Duodenal mucosa (tissue), 2 donors: Measurements from ENCODE around the gene SEMA6A.

Experiments
- H3K27ac ChIP-seq: one replicate; pipeline ENCODE4 v1.7.0; 2013; ENCODE audit warnings: low read depth, low read length
- H3K27me3 ChIP-seq, 2 donors: one replicate each; pipeline ENCODE4 v1.7.0; 2013; ENCODE audit warnings: low read length in 2 of 2, control low read depth in 1 of 2; ENCODE audit not compliant: insufficient read depth in 2 of 2, control insufficient read depth in 1 of 2
- H3K36me3 ChIP-seq, 2 donors: one replicate each; pipeline ENCODE4 v1.7.0; 2013; ENCODE audit warnings: low read length in 2 of 2, control low read depth in 1 of 2; ENCODE audit not compliant: insufficient read depth in 2 of 2, control insufficient read depth in 1 of 2
- H3K4me1 ChIP-seq, 2 donors: one replicate each; pipeline ENCODE4 v1.7.0; 2013; ENCODE audit warnings: low read length in 2 of 2, control low read depth in 1 of 2; ENCODE audit not compliant: insufficient read depth in 2 of 2, control insufficient read depth in 1 of 2
- H3K4me3 ChIP-seq, 2 donors: one replicate each; pipeline ENCODE4 v1.7.0; 2013; ENCODE audit warnings: low read length in 2 of 2, low read depth in 1 of 2
- H3K9ac ChIP-seq, 2 donors: one replicate each; pipeline ENCODE4 v1.7.0; 2013; ENCODE audit warnings: low read length in 2 of 2, low read depth in 1 of 2
- H3K9me3 ChIP-seq, 2 donors: one replicate each; pipeline ENCODE4 v1.7.0; 2013; ENCODE audit warnings: low read length in 2 of 2, control low read depth in 1 of 2; ENCODE audit not compliant: control insufficient read depth in 1 of 2

SEMA6A gene

GRCh38 chr5:116469631-116470030 is 105.0 kb downstream of the SEMA6A start:
- Histone ChIP-seq H3K4me3 (no peak overlapping the region), H3K9me3 (no peaks in the 10 kb centered on the region), H3K36me3 (peaks cover 33 to 49% of the 10 kb centered on the region in 2 donors), H3K27me3 (no peaks in the 10 kb centered on the region), H3K27ac (no peak overlapping the region), H3K4me1 (no peaks in the 10 kb centered on the region), H3K9ac (no peak overlapping the region)

GRCh38 chr5:116468583-116468982 is 106.0 kb downstream of the SEMA6A start:
- no peak overlapping the region for H3K27ac ChIP-seq
- no peak overlapping the region for H3K9ac ChIP-seq
- H3K4me3 ChIP-seq: no peak overlapping the region
- H3K4me1 ChIP-seq: no peaks in the 10 kb centered on the region
- no peaks in the 10 kb centered on the region for H3K27me3 ChIP-seq
- H3K9me3 ChIP-seq: no peaks in the 10 kb centered on the region
- H3K36me3 ChIP-seq: peaks cover 29 to 47% of the 10 kb centered on the region in 2 donors

GRCh38 chr5:116467465-116467843 is 107.2 kb downstream of the SEMA6A start:
- no peak overlapping the region for H3K27ac ChIP-seq

GRCh38 chr5:116466727-116467464 is 107.7 kb downstream of the SEMA6A start:
- Histone ChIP-seq H3K27ac (no peak overlapping the region), H3K4me1 (no peaks in the 10 kb centered on the region), H3K9me3 (no peaks in the 10 kb centered on the region), H3K36me3 (peaks cover 23 to 38% of the 10 kb centered on the region in 2 donors), H3K27me3 (no peaks in the 10 kb centered on the region), H3K4me3 (no peak overlapping the region), H3K9ac (no peak overlapping the region)

More at GRCh38 chr5:116467465-116467843, 107.2 kb downstream of the SEMA6A start:
- Histone ChIP-seq H3K27me3 (no peaks in the 10 kb centered on the region), H3K36me3 (peaks cover 23 to 42% of the 10 kb centered on the region in 2 donors), H3K4me3 (no peak overlapping the region), H3K9me3 (no peaks in the 10 kb centered on the region), H3K4me1 (no peaks in the 10 kb centered on the region), H3K9ac (no peak overlapping the region)

GRCh38 chr5:116465411-116465810 is 109.2 kb downstream of the SEMA6A start:
- H3K27me3 ChIP-seq: no peaks in the 10 kb centered on the region
- no peak overlapping the region for H3K9ac ChIP-seq
- H3K4me3 ChIP-seq: no peak overlapping the region
- peaks cover 17 to 36% of the 10 kb centered on the region in 2 donors for H3K36me3 ChIP-seq
- H3K4me1 ChIP-seq: no peaks in the 10 kb centered on the region
- H3K9me3 ChIP-seq: no peaks in the 10 kb centered on the region
- H3K27ac ChIP-seq: no peak overlapping the region

GRCh38 chr5:116464144-116464708 is 110.4 kb downstream of the SEMA6A start:
- Histone ChIP-seq H3K9ac (no peak overlapping the region), H3K4me3 (no peak overlapping the region), H3K36me3 (peaks cover 13 to 32% of the 10 kb centered on the region in 2 donors), H3K27me3 (no peaks in the 10 kb centered on the region), H3K9me3 (no peaks in the 10 kb centered on the region), H3K27ac (no peak overlapping the region), H3K4me1 (no peaks in the 10 kb centered on the region)

- H3K4me3 ChIP-seq: no peak overlapping the region
- no peaks in the 10 kb centered on the region for H3K9me3 ChIP-seq
- no peaks in the 10 kb centered on the region for H3K4me1 ChIP-seq
- peaks cover 5 to 25% of the 10 kb centered on the region in 2 donors for H3K36me3 ChIP-seq
- H3K27ac ChIP-seq: no peak overlapping the region
- H3K27me3 ChIP-seq: no peaks in the 10 kb centered on the region
- H3K9ac ChIP-seq: no peak overlapping the region
Measured at GRCh38 chr5:116462500-116462899, 112.1 kb downstream of the SEMA6A start.

- H3K9me3 ChIP-seq: no peaks in the 10 kb centered on the region
- no peak overlapping the region for H3K4me3 ChIP-seq
- peaks cover 8 to 18% of the 10 kb centered on the region in 2 donors for H3K36me3 ChIP-seq
- no peak overlapping the region for H3K9ac ChIP-seq
- H3K27me3 ChIP-seq: no peaks in the 10 kb centered on the region
- no peaks in the 10 kb centered on the region for H3K4me1 ChIP-seq
- H3K27ac ChIP-seq: no peak overlapping the region
Measured at GRCh38 chr5:116459301-116459700, 115.3 kb downstream of the SEMA6A start.

- H3K4me3 ChIP-seq: no peak overlapping the region
- peaks cover 11 to 14% of the 10 kb centered on the region in 2 donors for H3K36me3 ChIP-seq
- no peak overlapping the region for H3K9ac ChIP-seq
- H3K9me3 ChIP-seq: no peaks in the 10 kb centered on the region
- no peak overlapping the region for H3K27ac ChIP-seq
- H3K4me1 ChIP-seq: no peaks in the 10 kb centered on the region
- H3K27me3 ChIP-seq: no peaks in the 10 kb centered on the region
Measured at GRCh38 chr5:116457062-116457461, 117.6 kb downstream of the SEMA6A start.

GRCh38 chr5:116456036-116456435 is 118.6 kb downstream of the SEMA6A start:
- Histone ChIP-seq H3K9me3 (no peaks in the 10 kb centered on the region), H3K9ac (no peak overlapping the region), H3K27me3 (no peaks in the 10 kb centered on the region), H3K27ac (no peak overlapping the region), H3K4me3 (no peak overlapping the region), H3K4me1 (no peaks in the 10 kb centered on the region), H3K36me3 (peaks cover 11 to 12% of the 10 kb centered on the region in 2 donors)
